Gastroesophageal sphincter (tissue), 4 donors: ENCODE results near the gene COL7A1. TPM values are rescaled to one million over a fixed set of nuclear protein-coding genes. Genes with fewer than 3 reads are reported as not detected.

Source experiments
- ATAC-seq: fragments of 150-250 bp; one replicate; pipeline ENCODE4 v1.9.1; 2016; ENCODE audit warnings: mild to moderate bottlenecking, moderate library complexity
- H3K27ac ChIP-seq, 4 donors: fragments of 200-600 bp; sonication (generic) in 3 of 4; 1 replicate in 3 of 4; 2 replicates in 1 of 4; pipeline ENCODE4 v1.5.1; 2016 to 2019
- H3K27me3 ChIP-seq: fragments of 200-600 bp; sonication (generic); one replicate; pipeline ENCODE4 v1.5.1; 2019
- H3K36me3 ChIP-seq, 2 donors: fragments of 200-600 bp; sonication (generic); one replicate each; pipeline ENCODE4 v1.5.1; 2019; ENCODE audit warnings: control low read depth in 1 of 2
- H3K4me1 ChIP-seq, 3 donors: fragments of 200-600 bp; sonication (generic); 1 replicate in 2 of 3; 2 replicates in 1 of 3; pipeline ENCODE4 v1.5.1; 2016 to 2019; ENCODE audit warnings: control low read depth in 2 of 3
- H3K4me3 ChIP-seq, 2 donors: fragments of 200-600 bp; sonication (generic); one replicate each; pipeline ENCODE4 v1.5.1; 2019; ENCODE audit warnings: mild to moderate bottlenecking in 1 of 2, moderate library complexity in 1 of 2
- H3K9me3 ChIP-seq, 3 donors: fragments of 200-600 bp; sonication (generic); one replicate each; pipeline ENCODE4 v1.5.1; 2017 to 2019; ENCODE audit warnings: control low read depth in 2 of 3
- CTCF ChIP-seq, 4 experiments: fragments of 200-600 bp in 2 of 4; fragments of 450-650 bp in 2 of 4; sonication (generic) in 1 of 4; IDR thresholded peaks; one replicate each; pipeline ENCODE4 v1.5.1; 2017 to 2019; ENCODE audit warnings: antibody characterized with exemption in 4 of 4, mild to moderate bottlenecking in 2 of 4, moderate library complexity in 2 of 4
- EP300 ChIP-seq: sonication (generic); formaldehyde crosslinking; IDR thresholded peaks from one replicate; pipeline ENCODE4 v1.6.1; 2017; ENCODE audit warnings: antibody characterized with exemption, mild to moderate bottlenecking
- POLR2A ChIP-seq, 2 donors: fragments of 450-650 bp; IDR thresholded peaks; one replicate each; pipeline ENCODE4 v1.6.1; 2017; ENCODE audit warnings: antibody characterized with exemption in 2 of 2, mild to moderate bottlenecking in 2 of 2, moderate library complexity in 1 of 2
- POLR2AphosphoS5 ChIP-seq: sonication (generic); formaldehyde crosslinking; IDR thresholded peaks from one replicate; pipeline ENCODE4 v1.6.1; 2017; ENCODE audit warnings: antibody characterized with exemption
- WGBS, 2 donors: methylation state at CpG; one replicate each; pipeline ENCODE4 v1.1.5; 2018; ENCODE audit warnings: low coverage in 1 of 2; 5-methylcytosine and 5-hydroxymethylcytosine counted together
- small RNA-seq, 4 donors: library from RNA; depleted of rRNA; stranded (forward); fragments of <200 nt; gene quantifications; one replicate each; pipeline ENCODE3, GENCODE V24; 2016
- total RNA-seq, 4 donors: library from RNA; depleted of rRNA; stranded (reverse); fragments of >200 nt; gene quantifications; one replicate each; pipeline ENCODE4 v1.1.0, GENCODE V29; 2016

Gene COL7A1
- total RNA-seq, 4 donors from 2014 or later, result 1.7 to 3.9 (median 1.9) TPM

- no peaks in the 10 kb centered on the region for H3K27me3 ChIP-seq
- H3K4me3 ChIP-seq, result no peak overlapping the region
- no peak for TF ChIP-seq CTCF (IDR thresholded peaks at IDR 0.05)
- TF ChIP-seq POLR2A (IDR thresholded peaks at IDR 0.05), result no peak
- TF ChIP-seq EP300, result no peak
- TF ChIP-seq POLR2AphosphoS5, result no peak
- H3K4me1 ChIP-seq, result no peaks in the 10 kb centered on the region
- WGBS, 2 donors, result 70% methylated on average over 2 of the region's 8 CpGs; no CpG with 5 or more reads in 1 of the 2 donors
- H3K27ac ChIP-seq, result no peak overlapping the region
- no peaks in the 10 kb centered on the region for H3K9me3 ChIP-seq
- ATAC-seq, result no peak
- peaks cover 0 to 18% of the 10 kb centered on the region in 2 donors for H3K36me3 ChIP-seq
Observed at GRCh38 chr3:48516571-48516970, 78.6 kb downstream of the COL7A1 start.

- whole genome bisulfite sequencing, 2 donors, result 77 to 89% methylated on average over 3 of the region's 8 CpGs
- ATAC-seq, result no peak
Observed at GRCh38 chr3:48514431-48515227, 80.5 kb downstream of the COL7A1 start.

More at GRCh38 chr3:48514431-48515227, 80.5 kb downstream of the COL7A1 start:
- Histone ChIP-seq H3K27me3 (no peaks in the 10 kb centered on the region), H3K36me3 (peaks cover 0 to 10% of the 10 kb centered on the region in 2 donors), H3K9me3 (no peaks in the 10 kb centered on the region), H3K4me3 (no peak overlapping the region), H3K4me1 (no peaks in the 10 kb centered on the region), H3K27ac (no peak overlapping the region)
- TF ChIP-seq POLR2A (IDR thresholded peaks at IDR 0.05), result no peak
- TF ChIP-seq POLR2AphosphoS5, result no peak
- TF ChIP-seq EP300, result no peak
- TF ChIP-seq CTCF (IDR thresholded peaks at IDR 0.05), result no peak

Small RNA genes lying within 50 kb of the gene (small RNA-seq; reads per million reads assigned to genes)
- 0 reads per million in 4 donors for gene MIR6823

Other genes starting within 250 kb of the COL7A1 start
- gene FBXW12, start 223.1 kb downstream of the COL7A1 start, total RNA-seq, result not detected
- gene PLXNB1, start 165.2 kb downstream of the COL7A1 start, total RNA-seq, result 100 to 1,000 TPM; 125 to 186 (median 147) TPM
- 10 to 100 TPM; 10.2 to 32.6 (median 26.3) TPM for gene CCDC51, start 155.2 kb downstream of the COL7A1 start, total RNA-seq
- gene TMA7, start 155.1 kb downstream of the COL7A1 start, total RNA-seq, result 100 to 1,000 TPM; 200 to 329 (median 260) TPM
- gene ATRIP, start 148.6 kb downstream of the COL7A1 start, total RNA-seq, result 1 to 10 TPM; 3.0 to 6.8 (median 5.2) TPM
- 100 to 1,000 TPM in 3 of 4 donors, 10 to 100 TPM in 1; 98.2 to 191 (median 122) TPM for gene SHISA5, start 91.2 kb downstream of the COL7A1 start, total RNA-seq
- gene PFKFB4, start 38.5 kb downstream of the COL7A1 start, total RNA-seq, result 1 to 10 TPM; 1.8 to 2.9 (median 2.4) TPM
- under 1 TPM in 1 of 4 donors, not detected in 3; 0.19 TPM for gene UCN2, start 31.5 kb downstream of the COL7A1 start, total RNA-seq
- gene UQCRC1, start 14.3 kb upstream of the COL7A1 start, total RNA-seq, result 100 to 1,000 TPM; 195 to 346 (median 302) TPM
- not detected for gene TMEM89, start 26.4 kb upstream of the COL7A1 start, total RNA-seq
- gene SLC26A6, start 40.1 kb upstream of the COL7A1 start, total RNA-seq, result 10 to 100 TPM in 2 of 4 donors, 1 to 10 TPM in 2; 7.4 to 21.8 (median 10.7) TPM
- gene CELSR3, start 67.6 kb upstream of the COL7A1 start, total RNA-seq, result 1 to 10 TPM in 1 of 4 donors, under 1 TPM in 3; 0.40 to 1.0 (median 0.66) TPM
- gene NCKIPSD, start 90.6 kb upstream of the COL7A1 start, total RNA-seq, result 10 to 100 TPM; 19.0 to 32.5 (median 21.1) TPM
- 10 to 100 TPM; 44.5 to 52.8 (median 48.1) TPM for gene IP6K2, start 121.9 kb upstream of the COL7A1 start, total RNA-seq